Activated CD8-positive, alpha-beta T cell treated with anti-CD3 and anti-CD28 coated beads for 36 hours (primary cell): ENCODE results near the gene ARHGAP42. TPM values are rescaled to one million over a fixed set of nuclear protein-coding genes. Genes with fewer than 3 reads are reported as not detected.

Experiments
- ATAC-seq: fragments of 200-7000 bp; cut with Tn5 transposase; one replicate; pipeline ENCODE4 v1.10.0; 2021; ENCODE audit warnings: mild to moderate bottlenecking, moderate library complexity
- CTCF ChIA-PET: fragments of 350-600 bp; sonication (Branson Sonifier 250); formaldehyde crosslinking; loops from one replicate; lab custom pipeline; 2021; ENCODE audit warnings: antibody characterized with exemption; lab: Charles Lee
- POLR2A ChIA-PET: fragments of 350-600 bp; sonication (Branson Sonifier 250); formaldehyde crosslinking; loops from one replicate; lab custom pipeline; 2021; ENCODE audit warnings: antibody characterized with exemption; lab: Charles Lee
- DNase-seq: peaks from one replicate; pipeline ENCODE4 v3.0.0-alpha.2; 2020
- H3K27ac Mint-ChIP-seq: one replicate; pipeline ENCODE4 v1.8.0; 2021; ENCODE audit warnings: mild to moderate bottlenecking, mixed read lengths
- H3K27me3 Mint-ChIP-seq: one replicate; pipeline ENCODE4 v1.8.0; 2021; ENCODE audit warnings: mixed read lengths
- H3K36me3 Mint-ChIP-seq: one replicate; pipeline ENCODE4 v1.8.0; 2021; ENCODE audit warnings: low read depth, mixed read lengths
- H3K4me1 Mint-ChIP-seq: one replicate; pipeline ENCODE4 v1.8.0; 2021; ENCODE audit warnings: low read depth, mixed read lengths
- H3K4me3 Mint-ChIP-seq: one replicate; pipeline ENCODE4 v1.8.0; 2021; ENCODE audit warnings: mild to moderate bottlenecking, moderate library complexity, mixed read lengths
- H3K9me3 Mint-ChIP-seq: one replicate; pipeline ENCODE4 v1.8.0; 2021; ENCODE audit warnings: mixed read lengths
- CTCF ChIP-seq: fragments of 200-600 bp; IDR thresholded peaks from one replicate; pipeline ENCODE4 v1.8.0; 2022; ENCODE audit warnings: antibody characterized with exemption, mild to moderate bottlenecking
- intact Hi-C: fragments of 100-400 bp; cut with micrococcal nuclease; formaldehyde crosslinking; loops from one replicate; pipeline ENCODE4 v1.10.0; 2022
- total RNA-seq, 2 experiments: library from RNA; stranded (reverse); gene quantifications; one replicate each; pipeline ENCODE4 v1.2.3, GENCODE V29; 2021

The ARHGAP42 gene
- total RNA-seq, 2 experiments from 2014 or later, result 0.20 to 0.41 TPM

GRCh38 chr11:100672498-100673033 is 14.5 kb upstream of the ARHGAP42 start:
- Mint-ChIP-seq H3K27ac (no peak overlapping the region), H3K4me3 (no peak overlapping the region), H3K4me1 (no peaks in the 10 kb centered on the region), H3K9me3 (no peaks in the 10 kb centered on the region), H3K27me3 (no peaks in the 10 kb centered on the region), H3K36me3 (no peaks in the 10 kb centered on the region)
- intact Hi-C loops, result no loop called here
- no peak for TF ChIP-seq CTCF
- no peak for ATAC-seq
- CTCF ChIA-PET, result no interaction called here
- no peak for DNase-seq
- POLR2A ChIA-PET, result no interaction called here

GRCh38 chr11:100673063-100673462 is 14.0 kb upstream of the ARHGAP42 start:
- POLR2A ChIA-PET, result no interaction called here
- Mint-ChIP-seq H3K36me3 (no peaks in the 10 kb centered on the region), H3K27ac (no peak overlapping the region), H3K4me1 (no peaks in the 10 kb centered on the region), H3K4me3 (no peak overlapping the region), H3K27me3 (no peaks in the 10 kb centered on the region), H3K9me3 (no peaks in the 10 kb centered on the region)
- ATAC-seq (no peak), DNase-seq (no peak)
- CTCF ChIA-PET, result no interaction called here
- no peak for TF ChIP-seq CTCF
- intact Hi-C loops, result no loop called here

GRCh38 chr11:100674212-100674611 is 12.9 kb upstream of the ARHGAP42 start:
- ChIA-PET POLR2A (interaction anchor here (1.5 kb wide), 1 partner anchor 10 kb away, joined by 4 read pairs; no protein-coding TSS in a partner anchor), CTCF (no interaction called here)
- Mint-ChIP-seq H3K36me3 (no peaks in the 10 kb centered on the region), H3K4me1 (no peaks in the 10 kb centered on the region), H3K27me3 (no peaks in the 10 kb centered on the region), H3K27ac (no peak overlapping the region), H3K4me3 (no peak overlapping the region), H3K9me3 (no peaks in the 10 kb centered on the region)
- DNase-seq (no peak), ATAC-seq (no peak)
- intact Hi-C loops, result no loop called here
- TF ChIP-seq CTCF, result no peak

GRCh38 chr11:100675115-100675650 is 11.9 kb upstream of the ARHGAP42 start:
- ATAC-seq (no peak), DNase-seq (no peak)
- Mint-ChIP-seq H3K9me3 (no peaks in the 10 kb centered on the region), H3K36me3 (no peaks in the 10 kb centered on the region), H3K4me1 (no peaks in the 10 kb centered on the region), H3K27me3 (no peaks in the 10 kb centered on the region), H3K27ac (no peak overlapping the region), H3K4me3 (no peak overlapping the region)
- ChIA-PET POLR2A (interaction anchor here (0.8 kb wide), 1 partner anchor 14 kb away, joined by 3 read pairs; no protein-coding TSS in a partner anchor), CTCF (no interaction called here)
- no peak for TF ChIP-seq CTCF
- intact Hi-C loops, result no loop called here

- Mint-ChIP-seq H3K4me1 (peaks cover 5% of the 10 kb centered on the region), H3K27me3 (no peaks in the 10 kb centered on the region), H3K27ac (no peak overlapping the region), H3K36me3 (no peaks in the 10 kb centered on the region), H3K9me3 (no peaks in the 10 kb centered on the region), H3K4me3 (no peak overlapping the region)
- ChIA-PET CTCF (no interaction called here), POLR2A (no interaction called here)
- no peak for DNase-seq
- intact Hi-C loops, result no loop called here
- no peak for TF ChIP-seq CTCF
- no peak for ATAC-seq
These were observed 10.2 kb upstream of the ARHGAP42 start for GRCh38 chr11:100676901-100677300.
